NB4 (cell line): ENCODE data around the gene SMKR1.
A peak's percentile ranks its signal among the peaks of the same experiment; 100 is the strongest.

Experiments
- DNase-seq: peaks from one replicate; pipeline ENCODE4 v3.0.0; 2010; ENCODE audit warnings: low read depth
- H3K4me3 ChIP-seq: one replicate; pipeline ENCODE4 v1.5.1; 2011; ENCODE audit warnings: mild to moderate bottlenecking, low read depth, low read length, moderate library complexity
- CTCF ChIP-seq: IDR thresholded peaks from one replicate; pipeline ENCODE4 v1.5.1; 2012; ENCODE audit warnings: low read depth, low read length
- MYC ChIP-seq: IDR thresholded peaks from 2 replicates; pipeline ENCODE4 v1.6.1; 2011; ENCODE audit warnings: low read depth, low read length
- POLR2A ChIP-seq: IDR thresholded peaks from 2 replicates; pipeline ENCODE4 v1.6.1; 2011; ENCODE audit warnings: mild to moderate bottlenecking; ENCODE audit not compliant: insufficient read length; ENCODE audit errors: extremely low read depth
- TF ChIP-seq, protein P1 (sequence below): IDR thresholded peaks from 2 replicates; pipeline ENCODE4 v1.6.1; 2011; ENCODE audit warnings: low read depth, low read length

The SMKR1 gene

GRCh38 chr7:129501760-129502707, at the start of gene SMKR1:
SMKR1 (plus strand) TSS chr7:129502531; CDS start chr7:129502825, 294 bp downstream.
- peak within 1 kb of the TSS; percentile 27 for H3K4me3 ChIP-seq
- TF ChIP-seq MYC, result no peak
- no peak for TF ChIP-seq CTCF
- no peak for TF ChIP-seq POLR2A
- TF ChIP-seq, protein P1, sequence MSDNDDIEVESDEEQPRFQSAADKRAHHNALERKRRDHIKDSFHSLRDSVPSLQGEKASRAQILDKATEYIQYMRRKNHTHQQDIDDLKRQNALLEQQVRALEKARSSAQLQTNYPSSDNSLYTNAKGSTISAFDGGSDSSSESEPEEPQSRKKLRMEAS, result no peak
- peak; percentile 80 for DNase-seq

GRCh38 chr7:129452589-129453231, 49.6 kb upstream of the SMKR1 start:
- no peak for TF ChIP-seq POLR2A
- TF ChIP-seq MYC, result no peak
- TF ChIP-seq, protein P1, result no peak
- no peak for TF ChIP-seq CTCF
- no peak overlapping the region for H3K4me3 ChIP-seq
- DNase-seq, result no peak

- H3K4me3 ChIP-seq, result no peak overlapping the region
Observed at GRCh38 chr7:129453510-129454248, 48.7 kb upstream of the SMKR1 start.

GRCh38 chr7:129454249-129454551, 48.1 kb upstream of the SMKR1 start:
- TF ChIP-seq, protein P1, result no peak
- TF ChIP-seq MYC (no peak), POLR2A (no peak)
- DNase-seq, result no peak
- no peak overlapping the region for H3K4me3 ChIP-seq

More at GRCh38 chr7:129453510-129454248, 48.7 kb upstream of the SMKR1 start:
- TF ChIP-seq CTCF (no peak), POLR2A (no peak), MYC (no peak)
- TF ChIP-seq, protein P1, result no peak
- no peak for DNase-seq

GRCh38 chr7:129456421-129456820, 45.9 kb upstream of the SMKR1 start:
- TF ChIP-seq, protein P1, result no peak
- TF ChIP-seq POLR2A (no peak), CTCF (no peak), MYC (no peak)
- DNase-seq, result no peak
- no peak overlapping the region for H3K4me3 ChIP-seq
